HepG2 (cell line): ENCODE results near the gene SH2D7. TPM values are rescaled to one million over a fixed set of nuclear protein-coding genes. Genes with fewer than 3 reads are reported as not detected.

ENCODE experiments used
- ELK4 ChIP-seq: sonication (generic); formaldehyde crosslinking; IDR thresholded peaks from 2 replicates; pipeline ENCODE4 v1.9.0; 2021; ENCODE audit warnings: missing genetic modification reagents, borderline replicate concordance
- GZF1 ChIP-seq: sonication (generic); formaldehyde crosslinking; IDR thresholded peaks from 2 replicates; pipeline ENCODE4 v1.5.1; 2020; ENCODE audit warnings: mild to moderate bottlenecking, missing genetic modification reagents
- HMG20B ChIP-seq: conservative IDR thresholded peaks from 2 replicates; pipeline ENCODE4 v1.6.1; 2016; ENCODE audit warnings: missing genetic modification reagents, missing compliant biosample characterization
- PHF21A ChIP-seq: sonication (generic); formaldehyde crosslinking; IDR thresholded peaks from 2 replicates; pipeline ENCODE4 v1.5.0; 2020; ENCODE audit warnings: mild to moderate bottlenecking, missing genetic modification reagents
- SMC3 ChIP-seq: IDR thresholded peaks from 2 replicates; pipeline ENCODE4 v1.6.1; 2011; ENCODE audit warnings: low read length, improper control_type of control experiment
- ZBTB3 ChIP-seq: sonication (generic); formaldehyde crosslinking; IDR thresholded peaks from 2 replicates; pipeline ENCODE4 v1.4.0; 2020; ENCODE audit warnings: low read depth, mild to moderate bottlenecking, moderate library complexity, missing genetic modification reagents, borderline replicate concordance
- ZNF142 ChIP-seq: sonication (generic); formaldehyde crosslinking; IDR thresholded peaks from 2 replicates; pipeline ENCODE4 v1.4.0; 2020; ENCODE audit warnings: missing genetic modification reagents
- ZNF180 ChIP-seq: sonication (generic); formaldehyde crosslinking; IDR thresholded peaks from 2 replicates; pipeline ENCODE4 v1.4.0; 2020; ENCODE audit warnings: low read depth, missing genetic modification reagents, borderline replicate concordance
- ZNF382 ChIP-seq: sonication (generic); formaldehyde crosslinking; IDR thresholded peaks from 2 replicates; pipeline ENCODE4 v1.5.0; 2020; ENCODE audit warnings: missing genetic modification reagents, mild to moderate bottlenecking, borderline replicate concordance
- ZNF446 ChIP-seq: sonication (generic); formaldehyde crosslinking; IDR thresholded peaks from 2 replicates; pipeline ENCODE4 v1.5.0; 2020; ENCODE audit warnings: mild to moderate bottlenecking, missing genetic modification reagents
- polyA plus RNA-seq, 8 experiments: library from polyadenylated mRNA; depleted of rRNA in 3 of 8; stranded (reverse) in 7 of 8; unstranded in 1 of 8; fragments of >200 nt; fragmentation: Illumina TruSeq in 4 of 8; extraction: Trizol in 4 of 8; gene quantifications; 2 replicates each; pipeline versions ENCODE4 v1.2.1 to v1.2.3, GENCODE V29; 2011 to 2016; ENCODE audit warnings: low read depth in 4 of 8, missing spikeins in 1 of 8, mixed read lengths in 1 of 8; ENCODE audit not compliant: insufficient read depth in 1 of 8
- total RNA-seq, 5 experiments: library from RNA; depleted of rRNA; stranded (reverse); fragments of >200 nt; fragmentation: Illumina TruSeq; extraction: Trizol; gene quantifications; 2 replicates each; pipeline ENCODE4 v1.2.3, GENCODE V29; 2016; ENCODE audit warnings: low read depth in 1 of 5

SH2D7 gene
- total and polyA plus RNA-seq, 2 of the 13 experiments (the other 11 are each of a cell fraction or from before 2014, with no cell fraction given) = not detected

- TF ChIP-seq ZNF142 (CRISPR knock-in tag) (no peak), HMG20B (no peak), ELK4 (CRISPR knock-in tag) (no peak), GZF1 (CRISPR knock-in tag) (no peak), ZBTB3 (no peak), ZNF382 (CRISPR knock-in tag) (no peak), SMC3 (peak; percentile 96), PHF21A (no peak), ZNF446 (CRISPR knock-in tag) (no peak), ZNF180 (no peak)
Measured at GRCh38 chr15:78108300-78109084, 16.1 kb downstream of the SH2D7 start (continued).
